Cardiac fibroblast (primary cell): ENCODE results near the gene RPEL1.

Source experiments
- DNase-seq, 2 donors: peaks; one replicate each; pipeline versions ENCODE4 v3.0.0 to v3.0.0-alpha.2; 2010; ENCODE audit warnings: low read depth in 2 of 2
- H3K4me3 ChIP-seq, 2 donors: replicated peaks in 1 of 2; 1 replicate in 1 of 2; 2 replicates in 1 of 2; pipeline ENCODE4 v1.5.1; 2011; ENCODE audit warnings: low read depth in 2 of 2, low read length in 2 of 2, mild to moderate bottlenecking in 2 of 2, moderate library complexity in 1 of 2
- TF ChIP-seq, protein P1 (sequence below): IDR thresholded peaks from one replicate; pipeline ENCODE4 v1.5.1; 2011; ENCODE audit warnings: low read depth, mild to moderate bottlenecking, low read length, inconsistent platforms

RPEL1 gene

DNA sequence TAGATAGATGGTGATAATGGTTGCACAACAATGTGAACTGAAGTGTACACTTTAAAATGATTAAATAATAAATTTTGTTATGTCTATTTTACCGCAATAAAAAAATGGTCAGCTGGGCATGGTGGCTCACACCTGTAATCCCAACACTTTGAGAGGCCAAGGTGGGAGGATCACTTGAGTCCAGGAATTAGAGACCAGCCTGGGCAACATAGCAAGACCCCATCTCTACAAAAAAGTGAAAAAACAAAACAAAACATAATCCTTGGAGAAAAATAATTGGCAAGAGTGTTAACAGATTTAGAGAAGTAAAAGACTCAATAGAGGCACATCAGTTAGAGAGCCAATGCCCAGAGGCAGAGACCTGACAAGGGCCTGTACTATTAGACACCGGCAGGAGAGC, 9.9 kb upstream of the RPEL1 start:
- DNase-seq: no peak
- no peak overlapping the region for H3K4me3 ChIP-seq
- TF ChIP-seq, protein P1, sequence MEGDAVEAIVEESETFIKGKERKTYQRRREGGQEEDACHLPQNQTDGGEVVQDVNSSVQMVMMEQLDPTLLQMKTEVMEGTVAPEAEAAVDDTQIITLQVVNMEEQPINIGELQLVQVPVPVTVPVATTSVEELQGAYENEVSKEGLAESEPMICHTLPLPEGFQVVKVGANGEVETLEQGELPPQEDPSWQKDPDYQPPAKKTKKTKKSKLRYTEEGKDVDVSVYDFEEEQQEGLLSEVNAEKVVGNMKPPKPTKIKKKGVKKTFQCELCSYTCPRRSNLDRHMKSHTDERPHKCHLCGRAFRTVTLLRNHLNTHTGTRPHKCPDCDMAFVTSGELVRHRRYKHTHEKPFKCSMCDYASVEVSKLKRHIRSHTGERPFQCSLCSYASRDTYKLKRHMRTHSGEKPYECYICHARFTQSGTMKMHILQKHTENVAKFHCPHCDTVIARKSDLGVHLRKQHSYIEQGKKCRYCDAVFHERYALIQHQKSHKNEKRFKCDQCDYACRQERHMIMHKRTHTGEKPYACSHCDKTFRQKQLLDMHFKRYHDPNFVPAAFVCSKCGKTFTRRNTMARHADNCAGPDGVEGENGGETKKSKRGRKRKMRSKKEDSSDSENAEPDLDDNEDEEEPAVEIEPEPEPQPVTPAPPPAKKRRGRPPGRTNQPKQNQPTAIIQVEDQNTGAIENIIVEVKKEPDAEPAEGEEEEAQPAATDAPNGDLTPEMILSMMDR: no peak

DNA sequence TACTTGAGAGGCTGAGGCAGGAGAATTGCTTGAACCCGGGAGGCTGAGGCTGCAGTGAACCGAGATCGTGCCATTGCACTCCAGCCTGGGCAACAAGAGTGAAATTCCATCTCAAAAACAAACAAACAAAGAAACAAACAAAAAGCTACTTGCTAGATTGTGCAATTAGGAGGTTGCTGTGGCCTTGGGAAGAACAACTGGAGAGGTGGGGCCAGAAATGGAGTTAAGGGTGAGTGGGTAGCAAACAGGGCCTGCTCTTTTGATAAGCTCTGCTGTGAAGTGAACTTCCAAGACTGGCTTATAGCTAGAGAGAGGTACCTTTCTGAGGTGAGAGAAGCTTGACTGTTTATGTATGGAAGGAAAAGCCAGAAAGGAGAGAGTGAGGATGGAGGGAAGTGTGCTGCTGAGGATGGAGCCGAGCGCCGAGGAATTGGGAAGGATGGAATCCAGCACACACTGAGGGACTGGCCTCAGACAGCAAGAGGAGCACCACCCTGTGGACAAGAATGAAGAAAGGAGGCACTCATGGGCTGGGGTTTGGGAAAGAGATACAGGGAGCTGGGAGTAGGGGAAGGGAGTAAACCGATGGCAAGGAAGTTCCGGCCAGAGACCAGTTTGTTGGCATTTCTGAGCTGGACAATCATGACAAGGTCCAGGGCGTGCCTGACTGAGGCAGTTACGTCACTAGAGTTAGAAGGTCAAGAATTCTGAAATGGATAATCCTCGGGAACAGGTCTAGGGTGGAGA, 7.0 kb upstream of the RPEL1 start:
- no peak overlapping the region for H3K4me3 ChIP-seq
- TF ChIP-seq, protein P1: peak; percentile 49
- DNase-seq: peak; percentile 66 to 86

DNA sequence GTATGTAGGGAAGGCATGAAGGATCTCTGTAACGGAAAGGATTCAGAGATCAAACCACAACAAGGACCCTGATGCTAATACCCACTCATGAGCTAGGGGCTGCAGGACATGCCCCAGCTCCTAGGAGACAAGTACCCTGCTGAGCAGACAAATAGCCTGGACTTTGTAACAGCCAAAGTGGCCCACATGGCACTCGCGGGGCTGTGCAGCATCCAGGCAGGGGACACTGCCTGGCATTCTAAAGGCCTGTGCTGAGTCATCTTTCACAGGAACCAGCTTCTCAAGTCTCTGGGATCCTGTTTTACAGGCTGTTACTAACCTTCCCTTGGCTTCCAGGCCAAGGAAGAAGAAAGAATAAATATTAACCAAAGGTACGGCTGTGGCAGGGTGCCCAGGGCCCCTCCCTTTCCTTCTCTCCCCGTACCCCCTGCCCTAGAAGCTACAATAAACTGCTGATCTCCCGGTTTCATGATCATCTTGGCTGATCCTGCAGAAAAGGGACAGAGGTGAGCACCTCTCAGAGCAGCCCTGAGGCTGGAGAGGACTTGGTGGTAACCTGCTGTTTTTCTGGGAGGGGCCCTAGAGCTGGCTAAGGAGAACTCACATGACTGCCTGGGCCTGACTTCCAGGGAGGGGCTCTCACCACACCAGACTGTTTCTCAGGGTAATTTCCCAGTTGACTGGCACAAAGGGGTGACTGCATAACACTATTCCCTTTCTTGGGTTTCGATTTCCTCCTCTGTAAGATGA, 4.2 kb upstream of the RPEL1 start:
- H3K4me3 ChIP-seq: no peak overlapping the region
- DNase-seq: peak; percentile 46 to 47
- TF ChIP-seq, protein P1: no peak

DNA sequence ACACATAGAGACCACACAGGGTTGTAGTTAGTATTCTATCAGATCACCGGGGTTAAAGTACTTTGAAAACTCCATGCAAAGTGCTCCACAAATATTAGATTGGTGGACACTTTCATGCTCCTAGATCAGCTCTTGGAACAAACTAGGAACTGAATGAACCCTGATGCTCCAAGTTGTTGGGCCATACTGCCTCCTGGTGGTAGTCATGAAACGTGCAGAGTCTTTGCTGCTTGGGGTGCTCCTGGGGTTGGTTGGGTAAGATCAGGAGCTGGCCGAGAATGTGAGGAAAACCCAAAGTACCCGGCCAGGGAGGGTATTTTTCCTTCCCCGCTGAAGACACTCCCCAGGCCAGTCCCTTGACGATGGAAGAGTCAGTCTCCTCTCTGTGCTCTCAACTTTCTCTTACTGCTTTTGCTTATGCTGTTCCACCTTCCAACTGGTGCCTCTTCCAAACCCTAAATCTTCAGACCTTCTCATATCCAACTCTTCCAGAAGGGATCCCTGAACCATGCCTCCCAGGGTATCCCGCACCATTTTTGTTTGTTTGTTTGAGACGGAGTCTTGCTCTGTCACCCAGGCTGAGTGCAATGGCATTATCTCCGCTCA, 918 bp upstream of the RPEL1 start:
- TF ChIP-seq, protein P1: peak; percentile 90
- peak; percentile 88 to 90 for DNase-seq
- H3K4me3 ChIP-seq: no peak overlapping the region

DNA sequence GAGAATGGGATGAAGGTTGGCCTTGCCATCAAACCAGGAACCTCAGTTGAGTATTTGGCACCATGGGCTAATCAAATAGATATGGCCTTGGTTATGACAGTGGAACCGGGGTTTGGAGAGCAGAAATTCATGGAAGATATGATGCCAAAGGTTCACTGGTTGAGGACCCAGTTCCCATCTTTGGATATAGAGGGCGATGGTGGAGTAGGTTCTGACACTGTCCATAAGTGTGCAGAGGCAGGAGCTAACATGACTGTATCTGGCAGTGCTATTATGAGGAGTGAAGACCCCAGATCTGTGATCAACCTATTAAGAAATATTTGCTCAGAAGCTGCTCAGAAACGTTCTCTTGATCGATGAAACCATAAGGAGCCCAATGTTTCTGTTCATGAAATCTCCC, 637 bp downstream of the RPEL1 start:
- H3K4me3 ChIP-seq: no peak overlapping the region
- TF ChIP-seq, protein P1: peak; percentile 23
- DNase-seq: no peak

DNA sequence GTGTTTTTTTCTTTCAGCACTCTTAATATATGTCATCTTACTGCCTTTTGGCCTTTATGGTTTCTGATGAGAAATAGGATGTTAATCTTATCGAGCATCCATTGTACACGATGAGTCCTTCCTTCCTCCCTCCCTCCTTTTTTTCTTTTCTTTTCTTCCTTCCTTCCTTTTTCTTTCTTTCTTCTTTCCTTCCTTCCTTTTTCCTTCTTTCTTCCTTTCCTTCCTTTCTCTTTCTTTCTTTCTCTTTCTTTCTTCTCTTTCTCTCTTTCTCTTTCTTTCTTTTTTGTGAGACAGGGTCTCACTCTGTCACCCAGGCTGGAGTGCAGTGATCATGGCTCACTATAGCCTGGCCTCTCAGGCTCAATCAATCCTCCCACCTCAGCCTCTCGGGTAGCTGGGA, 8.4 kb downstream of the RPEL1 start:
- H3K4me3 ChIP-seq: no peak overlapping the region
- TF ChIP-seq, protein P1: no peak
- no peak for DNase-seq
